GM12878 (cell line): ENCODE results near the gene MSI2. TPM values are rescaled to one million over a fixed set of nuclear protein-coding genes. Genes with fewer than 3 reads are reported as not detected.
A peak's percentile ranks its signal among the peaks of the same experiment; 100 is the strongest.

ENCODE experiments used
- BHLHE40 ChIP-seq, 2 experiments: fragments of 450-650 bp in 1 of 2; IDR thresholded peaks; 2 replicates each; pipeline ENCODE4 v1.6.1; 2011 to 2017; ENCODE audit warnings: low read depth in 2 of 2, borderline replicate concordance in 1 of 2, improper control_type of control experiment in 1 of 2, low read length in 1 of 2, mild to moderate bottlenecking in 1 of 2
- MAX ChIP-seq: IDR thresholded peaks from 2 replicates; pipeline ENCODE4 v1.6.1; 2012; ENCODE audit warnings: low read depth, low read length, improper control_type of control experiment
- MEF2B ChIP-seq: fragments of 450-650 bp; IDR thresholded peaks from 2 replicates; pipeline ENCODE4 v1.6.1; 2018; ENCODE audit warnings: mild to moderate bottlenecking, moderate library complexity; ENCODE audit not compliant: partially characterized antibody, poor library complexity, severe bottlenecking
- NKRF ChIP-seq: fragments of 450-650 bp; conservative IDR thresholded peaks from 2 replicates; pipeline ENCODE4 v1.6.1; 2017; ENCODE audit warnings: mild to moderate bottlenecking, moderate library complexity
- NR2F1 ChIP-seq: fragments of 450-650 bp; conservative IDR thresholded peaks from 2 replicates; pipeline ENCODE4 v1.6.1; 2017; ENCODE audit warnings: mild to moderate bottlenecking
- PKNOX1 ChIP-seq: fragments of 450-650 bp; IDR thresholded peaks from 2 replicates; pipeline ENCODE4 v1.6.1; 2016; ENCODE audit warnings: mild to moderate bottlenecking
- SPI1 ChIP-seq: IDR thresholded peaks from 2 replicates; pipeline ENCODE4 v1.6.1; 2011; ENCODE audit warnings: low read depth, mild to moderate bottlenecking, low read length, moderate library complexity, borderline replicate concordance; ENCODE audit not compliant: insufficient read depth
- ZBTB11 ChIP-seq: fragments of 450-650 bp; formaldehyde crosslinking; IDR thresholded peaks from 2 replicates; pipeline ENCODE4 v1.5.0; 2022; ENCODE audit warnings: mild to moderate bottlenecking, missing genetic modification characterization
- ZNF687 ChIP-seq: fragments of 450-650 bp; IDR thresholded peaks from 2 replicates; pipeline ENCODE4 v1.6.1; 2017; ENCODE audit warnings: mild to moderate bottlenecking, moderate library complexity
- polyA plus RNA-seq, 11 experiments: library from polyadenylated mRNA; depleted of rRNA in 4 of 11; unstranded in 6 of 11; stranded (reverse) in 5 of 11; fragments of >200 nt; fragmentation: Nextera tagmentation in 4 of 11; fragmentation: Illumina TruSeq in 1 of 11; extraction: Ambion mirVana in 4 of 11; extraction: Trizol in 1 of 11; gene quantifications; 1 replicate in 1 of 11; 2 replicates in 10 of 11; pipeline versions ENCODE4 v1.2.1 to v1.2.3, GENCODE V29; 2011 to 2016; ENCODE audit warnings: inconsistent platforms in 2 of 11, missing spikeins in 2 of 11, low read depth in 1 of 11
- total RNA-seq, 4 experiments: library from RNA; depleted of rRNA in 3 of 4; stranded (reverse); fragments of >200 nt in 3 of 4; fragmentation: Illumina TruSeq in 1 of 4; extraction: Trizol in 1 of 4; gene quantifications; 2 replicates each; pipeline versions ENCODE4 v1.2.1 to v1.2.3, GENCODE V29; 2013 to 2021

MSI2 gene
- total and polyA plus RNA-seq, 10 of the 15 experiments (the other 5 are each of a cell fraction or from before 2014, with no cell fraction given): 6.1 to 76.1 (median 42.0) TPM

- TF ChIP-seq SPI1 (no peak), PKNOX1 (peak; percentile 86), NR2F1 (0 out of 2 replicates have a peak, but pooled peaks have one; percentile 26), NKRF (no peak), BHLHE40 (IDR thresholded peaks at IDR 0.05; ENCODE audit: borderline replicate concordance in 1 of 2, low read depth in 2 of 2, low read length in 1 of 2) (peak; percentile 5 to 42; a peak in 2 of 4 replicates), ZNF687 (peak; percentile 86), MEF2B (peak; percentile 19), ZBTB11 (no peak), MAX (no peak)
Observed at GRCh38 chr17:57466017-57466471, 209.7 kb downstream of the MSI2 start (continued).
